Heart left ventricle (tissue), 16 donors: ENCODE data around the gene FXYD2. TPM values are rescaled to one million over a fixed set of nuclear protein-coding genes. Genes with fewer than 3 reads are reported as not detected.
A peak's percentile ranks its signal among the peaks of the same experiment; 100 is the strongest.

Experiments
- ATAC-seq, 4 donors: fragments of 200-7000 bp; cut with Tn5 transposase; one replicate each; pipeline ENCODE4 v1.9.1; 2020 to 2022; ENCODE audit warnings: moderate library complexity in 4 of 4, mild to moderate bottlenecking in 3 of 4, moderate number of reproducible peaks in 1 of 4
- DNase-seq, 5 donors: peaks; one replicate each; pipeline ENCODE4 v3.0.0-alpha.2; 2020
- H3K27ac ChIP-seq, 12 donors: fragments of 200-600 bp; sonication (generic) in 4 of 12; one replicate each; pipeline versions ENCODE4 v1.5.0 to v1.8.0; 2016 to 2022; ENCODE audit warnings: mild to moderate bottlenecking in 2 of 12
- H3K27me3 ChIP-seq, 9 donors: fragments of 200-600 bp; sonication (generic) in 2 of 9; one replicate each; pipeline versions ENCODE4 v1.5.1 to v1.8.0; 2016 to 2022; ENCODE audit warnings: mild to moderate bottlenecking in 3 of 9
- H3K36me3 ChIP-seq, 9 donors: fragments of 200-600 bp; sonication (generic) in 2 of 9; one replicate each; pipeline versions ENCODE4 v1.5.0 to v1.8.0; 2018 to 2022; ENCODE audit warnings: mild to moderate bottlenecking in 2 of 9
- H3K4me1 ChIP-seq, 12 donors: fragments of 200-600 bp; sonication (generic) in 4 of 12; one replicate each; pipeline versions ENCODE4 v1.5.0 to v1.8.0; 2016 to 2022; ENCODE audit warnings: mild to moderate bottlenecking in 3 of 12
- H3K4me3 ChIP-seq, 12 donors: fragments of 200-600 bp; sonication (generic) in 4 of 12; one replicate each; pipeline versions ENCODE4 v1.5.0 to v1.8.0; 2017 to 2022; ENCODE audit warnings: mild to moderate bottlenecking in 9 of 12, moderate library complexity in 4 of 12
- H3K9me3 ChIP-seq, 12 donors: fragments of 200-600 bp; sonication (generic) in 4 of 12; one replicate each; pipeline versions ENCODE4 v1.5.0 to v1.8.0; 2016 to 2022; ENCODE audit warnings: mild to moderate bottlenecking in 1 of 12
- CTCF ChIP-seq, 12 donors: fragments of 200-600 bp; sonication (generic) in 4 of 12; IDR thresholded peaks; one replicate each; pipeline versions ENCODE4 v1.5.0 to v1.8.0; 2018 to 2022; ENCODE audit warnings: antibody characterized with exemption in 12 of 12, mild to moderate bottlenecking in 5 of 12
- POLR2A ChIP-seq, 2 donors: fragments of 450-650 bp; IDR thresholded peaks; one replicate each; pipeline ENCODE4 v1.6.1; 2017; ENCODE audit warnings: antibody characterized with exemption in 2 of 2, mild to moderate bottlenecking in 2 of 2, moderate library complexity in 2 of 2
- WGBS, 4 donors: extraction: QIAGEN DNeasy Blood & Tissue Kit in 2 of 4; methylation state at CpG; one replicate each; pipeline versions ENCODE4 v1.1.5 to v1.1.7; 2013 to 2018; 5-methylcytosine and 5-hydroxymethylcytosine counted together
- intact Hi-C, 10 donors: fragments of 100-400 bp; cut with DNase I; formaldehyde crosslinking; loops; one replicate each; pipeline versions ENCODE4 v1.11.1 to v1.14.2; 2022
- polyA plus RNA-seq, 2 donors: library from polyadenylated mRNA; stranded (reverse); fragments of 200-250 nt; gene quantifications; one replicate each; pipeline ENCODE4 v1.2.3, GENCODE V29; 2013
- total RNA-seq, 9 donors: library from RNA; depleted of rRNA in 2 of 9; stranded (reverse); fragments of >200 nt in 2 of 9; fragmentation: NEBNext Ultra II Directional in 3 of 9; extraction: Animal tissue kit (Norgen Biotek cat#: 25700) in 3 of 9; gene quantifications; one replicate each; pipeline versions ENCODE4 v1.1.0 to v1.2.4, GENCODE V29; 2016 to 2023
- donor health status: ischemic (EF 13 %, LVEDD 7.1; RV severe dilation, severe dysfunction).
- donor health status: healthy with polysubstance abuse.
- donor health status: DM: no; HTN: yes; CAD: no.
- donor health status: DM: no; HTN: no; CAD: no.
- donor health status: ischemic (EF 25% LVEDD 6.9; RV normal size, moderate dysfunction).
- donor health status: ischemic (EF 25% LVEDD 5.7; RV mildly dilated, moderate dysfunction).
- donor health status: healthy.
- donor health status: DM: yes; HTN: yes; CAD: no.
- donor health status: ischemic (EF 35%, LVEDD 5.7; RV mildly dilated, moderate dysfunction).
- donor health status: nonischemic (EF 11% LVEDD 7.7; RV severe dilation, severe dysfunction).
- donor health status: DM: yes; HTN: yes; CAD: no.
- donor health status: PGD.
- donor health status: ischemic (EF 29% LVEDD 5.4; RV normal size, mild dysfunction).
- donor health status: nonischemic (EF 23%, LVEDD 6.1; RV moderate dilation, normal function).

The FXYD2 gene
- total and polyA plus RNA-seq, 11 donors, result 0.48 to 2.7 (median 1.8) TPM; not detected in 1

DNA sequence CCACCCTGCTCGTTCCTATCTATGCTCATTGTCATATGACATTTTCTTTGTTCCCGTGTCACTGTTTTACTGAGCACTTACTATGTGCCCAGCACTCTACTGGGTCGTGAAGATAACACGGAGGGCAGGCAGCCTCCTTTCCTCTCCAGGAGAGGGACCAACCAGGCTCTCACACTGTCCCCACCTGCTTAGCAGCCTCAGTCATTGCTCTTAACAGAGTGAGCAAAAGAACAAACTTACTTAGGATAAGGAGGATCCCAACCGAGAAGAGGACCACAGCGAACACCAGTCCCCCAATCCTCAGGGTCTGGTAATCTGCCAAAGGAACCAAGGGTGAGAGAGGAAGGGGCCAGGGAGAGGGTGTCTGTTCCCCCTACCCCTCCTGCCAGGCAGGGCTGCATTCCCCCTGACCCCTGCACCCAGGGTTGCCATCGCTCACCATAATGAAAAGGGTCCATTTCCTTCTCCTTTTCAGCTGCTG lies 17.0 kb upstream of the FXYD2 start:
- TF ChIP-seq POLR2A (IDR thresholded peaks at IDR 0.05), result no peak
- no peak for TF ChIP-seq CTCF (IDR thresholded peaks at IDR 0.05)
- H3K4me3 ChIP-seq, result no peak overlapping the region
- WGBS, 4 donors, result 90 to 95% (median 93%) methylated on average over 6 to 7 of the region's 7 CpGs
- peaks cover 0 to 50% (median 23%) of the 10 kb centered on the region in 9 donors for H3K36me3 ChIP-seq
- peak in 3 of 5 donors; percentile 9 to 19 (median 15) for DNase-seq
- H3K9me3 ChIP-seq, result no peaks in the 10 kb centered on the region
- H3K27me3 ChIP-seq, result no peaks in the 10 kb centered on the region
- ATAC-seq, result no peak
- H3K27ac ChIP-seq, result peak overlapping the region in 1 of 12 donors; percentile 71
- peaks cover 0 to 23% (median 9%) of the 10 kb centered on the region in 12 donors for H3K4me1 ChIP-seq
- intact Hi-C loops, result loop anchor here in 9 of 10 donors (2.0 to 10.0 kb wide), 7 partner anchors 36 to 213 kb away; partner anchors contain the start of gene FXYD6 (in 1 of the 9)

DNA sequence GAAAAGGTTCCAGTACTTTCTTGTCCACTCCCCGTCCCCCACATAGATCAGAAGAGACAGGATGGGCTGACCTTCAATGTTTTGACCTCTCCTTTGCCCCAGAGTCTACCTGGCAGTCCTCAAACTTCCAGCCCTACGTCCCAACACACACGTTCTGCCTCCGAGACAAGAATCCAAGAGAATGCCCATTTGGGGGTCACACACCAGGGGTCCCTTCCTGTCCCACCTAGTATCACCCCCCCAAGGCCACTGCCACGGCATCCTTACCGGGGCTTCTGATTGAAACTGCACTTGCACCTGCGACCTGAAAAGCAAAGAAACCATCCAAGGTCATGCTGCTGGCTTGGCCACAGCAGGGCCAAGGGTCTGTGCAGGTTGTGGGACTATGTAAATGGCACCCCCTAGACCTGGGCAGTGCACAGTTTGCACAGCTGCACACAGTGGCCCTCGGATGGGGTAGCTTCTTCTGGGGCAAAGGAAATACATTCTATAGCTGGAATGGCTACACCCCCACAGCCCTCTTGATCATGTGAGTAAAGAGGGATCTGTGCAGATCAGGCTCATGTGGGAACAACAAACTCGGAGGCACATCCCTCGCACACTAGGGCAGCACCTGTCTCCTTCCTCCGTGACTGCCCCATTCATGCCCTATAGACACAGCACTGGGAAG lies 16.5 kb upstream of the FXYD2 start:
- DNase-seq (peak in 3 of 5 donors; percentile 4 to 18 (median 7)), ATAC-seq (no peak)
- H3K9me3 ChIP-seq, result no peaks in the 10 kb centered on the region
- intact Hi-C loops, result loop anchor here in 8 of 10 donors (5.0 to 10.0 kb wide), 5 partner anchors 36 to 214 kb away; partner anchors contain the start of gene FXYD6 (in 1 of the 8)
- H3K36me3 ChIP-seq, result peaks cover 0 to 50% (median 23%) of the 10 kb centered on the region in 9 donors
- no peak overlapping the region for H3K4me3 ChIP-seq
- no peaks in the 10 kb centered on the region for H3K27me3 ChIP-seq
- H3K27ac ChIP-seq, result peak overlapping the region in 1 of 12 donors; percentile 71
- TF ChIP-seq POLR2A (IDR thresholded peaks at IDR 0.05) (no peak), CTCF (IDR thresholded peaks at IDR 0.05) (no peak)
- peaks cover 0 to 27% (median 9%) of the 10 kb centered on the region in 12 donors for H3K4me1 ChIP-seq
- WGBS, 4 donors, result 92 to 97% (median 95%) methylated on average over 10 to 11 of the region's 11 CpGs

GRCh38 chr11:117839936-117840813 lies 15.6 kb upstream of the FXYD2 start:
- DNase-seq, result peak in 3 of 5 donors; percentile 1 to 20 (median 18)
- TF ChIP-seq CTCF (IDR thresholded peaks at IDR 0.05) (no peak), POLR2A (IDR thresholded peaks at IDR 0.05) (no peak)
- Histone ChIP-seq H3K36me3 (peaks cover 0 to 50% (median 23%) of the 10 kb centered on the region in 9 donors), H3K4me1 (peaks cover 0 to 29% (median 9%) of the 10 kb centered on the region in 12 donors), H3K27me3 (no peaks in the 10 kb centered on the region), H3K4me3 (no peak overlapping the region), H3K9me3 (no peaks in the 10 kb centered on the region), H3K27ac (no peak overlapping the region)
- WGBS, 4 donors, result 92 to 95% (median 94%) methylated on average over 9 to 10 of the region's 10 CpGs
- no peak for ATAC-seq
- intact Hi-C loops, result loop anchor here in 8 of 10 donors (5.0 to 10.0 kb wide), 5 partner anchors 37 to 215 kb away; partner anchors contain the start of gene FXYD6 (in 1 of the 8)
